ENCODE results near the gene DHPS.

- TF ChIP-seq CTCF (IDR thresholded peaks at IDR 0.05) (no peak), EZH2 (IDR thresholded peaks at IDR 0.05; ENCODE audit: borderline replicate concordance, insufficient read depth, low read depth, low read length, poor library complexity, severe bottlenecking) (no peak)
These were observed 4.2 kb upstream of the DHPS start for GRCh38 chr19:12685831-12686230.
